ENCODE data around the gene WWC2.
"Not testable (repeated sequence)": the region's sequence is repeated elsewhere in the genome, so short reads cannot be mapped to it uniquely, and the experiment has no call there.

WWC2 gene

DNA sequence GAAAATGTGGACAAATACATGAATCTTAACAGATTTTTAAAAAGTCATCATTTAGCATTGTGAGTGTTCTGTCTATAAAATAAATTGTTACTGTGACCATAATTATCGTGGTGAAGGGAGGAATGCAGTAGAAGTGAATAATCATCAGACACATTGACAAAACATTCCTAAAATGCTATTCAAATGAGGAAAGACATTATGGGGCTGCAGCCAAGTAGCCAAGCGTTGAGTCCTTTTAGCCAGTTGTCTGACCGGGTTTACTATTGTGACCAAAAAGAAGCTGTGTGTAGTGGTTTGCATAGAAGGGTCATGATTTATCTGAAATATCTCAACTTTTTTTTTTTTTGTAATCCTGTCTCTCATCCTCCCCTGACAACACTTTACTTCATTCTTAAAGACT, 19.5 kb downstream of the WWC2 start:
- Histone ChIP-seq H3K27me3 (no peaks in the 10 kb centered on the region), H3K4me1 (no peaks in the 10 kb centered on the region), H3K4me2 (no peak overlapping the region), H3K36me3 (no peaks in the 10 kb centered on the region), H3K27ac (no peak overlapping the region), H3K4me3 (no peak overlapping the region), H3K9ac (no peak overlapping the region), H4K20me1 (no peaks in the 10 kb centered on the region), H3K9me3 (no peaks in the 10 kb centered on the region)
- TF ChIP-seq Cebpa-rat (IDR thresholded peaks at IDR 0.05), result no peak

DNA sequence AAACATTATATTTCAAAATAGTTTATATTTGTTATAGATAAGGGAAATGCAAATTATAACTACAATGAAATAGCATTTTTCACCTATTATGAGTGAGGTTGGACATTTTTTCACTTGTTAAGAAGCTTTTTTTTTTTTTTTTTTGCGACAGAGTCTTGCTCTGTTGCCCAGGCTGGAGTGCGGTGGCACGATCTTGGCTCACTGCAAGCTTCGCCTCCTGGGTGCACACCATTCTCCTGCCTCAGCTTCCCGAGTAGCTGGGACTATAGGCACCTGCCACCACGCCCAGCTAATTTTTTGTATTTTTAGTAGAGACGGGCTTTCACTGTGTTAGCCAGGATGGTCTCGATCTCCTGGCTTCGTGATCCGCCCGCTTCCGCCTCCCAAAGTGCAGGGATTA, 22.6 kb downstream of the WWC2 start:
- not testable (repeated sequence) for H3K9me3 ChIP-seq, H3K4me1 ChIP-seq, H3K36me3 ChIP-seq, H3K9ac ChIP-seq, H4K20me1 ChIP-seq, H3K4me3 ChIP-seq, H3K4me2 ChIP-seq, H3K27ac ChIP-seq, H3K27me3 ChIP-seq

DNA sequence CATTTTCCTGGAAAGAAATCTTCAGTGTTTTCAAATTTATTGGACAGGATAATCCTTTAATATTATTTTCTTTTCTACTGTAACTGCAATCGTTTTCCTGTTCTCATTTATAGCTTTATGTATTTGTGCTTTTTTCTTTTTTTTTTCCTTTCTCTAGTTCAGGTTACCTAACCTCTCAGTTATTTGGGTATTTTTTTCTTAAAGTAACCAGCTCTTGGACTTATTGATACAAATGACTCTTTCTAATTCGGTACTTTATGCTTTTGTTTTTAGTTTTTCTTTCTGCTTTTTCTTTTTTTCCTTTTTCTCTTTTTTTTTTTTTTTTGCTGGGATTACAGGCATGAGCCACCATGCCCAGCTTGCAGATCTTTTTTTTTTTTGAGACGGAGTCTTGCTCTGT, 25.2 kb downstream of the WWC2 start:
- no peaks in the 10 kb centered on the region for H3K4me1 ChIP-seq
- no peaks in the 10 kb centered on the region for H3K9me3 ChIP-seq
- no peak overlapping the region for H3K9ac ChIP-seq
- no peak for TF ChIP-seq Cebpa-rat (IDR thresholded peaks at IDR 0.05)
- H3K36me3 ChIP-seq, result no peaks in the 10 kb centered on the region
- H4K20me1 ChIP-seq, result no peaks in the 10 kb centered on the region
- no peak overlapping the region for H3K4me3 ChIP-seq
- H3K27ac ChIP-seq, result no peak overlapping the region
- H3K4me2 ChIP-seq, result no peak overlapping the region
- H3K27me3 ChIP-seq, result no peaks in the 10 kb centered on the region

DNA sequence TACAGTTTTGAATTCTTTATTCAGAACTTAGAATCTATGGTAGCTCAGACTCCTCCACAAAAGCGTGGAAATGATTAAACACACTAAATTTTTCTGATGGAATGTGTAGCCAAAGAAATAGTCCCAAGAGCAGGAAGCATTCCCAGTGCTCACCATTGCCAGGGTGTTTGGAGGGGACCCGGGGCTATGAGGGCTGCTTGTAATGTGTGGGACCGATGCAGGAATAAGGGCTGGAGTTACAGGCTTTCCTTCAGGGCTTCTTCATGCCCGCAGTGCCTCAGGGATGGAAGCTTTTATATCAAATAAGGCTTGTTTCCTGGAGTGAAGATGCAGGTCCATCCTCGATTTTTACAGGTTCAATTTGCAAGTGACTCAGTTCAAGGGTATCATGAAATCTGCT, 25.8 kb downstream of the WWC2 start:
- H3K27me3 ChIP-seq, result no peaks in the 10 kb centered on the region
- TF ChIP-seq Cebpa-rat (IDR thresholded peaks at IDR 0.05), result no peak
- H4K20me1 ChIP-seq, result no peaks in the 10 kb centered on the region
- no peak overlapping the region for H3K27ac ChIP-seq
- H3K36me3 ChIP-seq, result no peaks in the 10 kb centered on the region
- no peak overlapping the region for H3K4me2 ChIP-seq
- no peak overlapping the region for H3K4me3 ChIP-seq
- H3K9ac ChIP-seq, result no peak overlapping the region
- no peaks in the 10 kb centered on the region for H3K9me3 ChIP-seq
- no peaks in the 10 kb centered on the region for H3K4me1 ChIP-seq

DNA sequence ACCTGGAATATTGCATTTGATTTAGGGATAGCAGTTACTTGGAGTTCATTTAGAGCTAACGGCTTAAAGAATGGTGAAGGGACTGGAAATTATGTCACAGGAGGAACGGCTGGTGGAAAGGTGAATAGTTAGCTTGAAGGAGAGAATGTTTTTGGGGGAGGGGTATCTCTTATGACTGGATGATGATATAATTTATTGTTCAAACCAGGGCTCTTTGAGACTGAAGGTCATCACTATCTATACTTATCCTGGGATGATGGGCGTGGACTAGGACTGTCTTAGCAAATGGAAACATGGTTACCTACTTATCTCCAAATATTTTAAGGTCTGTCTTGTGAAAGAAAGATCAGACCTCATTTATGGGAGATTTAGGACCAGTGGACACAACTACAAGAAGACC, 30.1 kb downstream of the WWC2 start:
- Histone ChIP-seq H3K27ac (no peak overlapping the region), H3K4me2 (no peak overlapping the region), H4K20me1 (no peaks in the 10 kb centered on the region), H3K4me1 (no peaks in the 10 kb centered on the region), H3K4me3 (no peak overlapping the region), H3K36me3 (no peaks in the 10 kb centered on the region), H3K9ac (no peak overlapping the region), H3K9me3 (no peaks in the 10 kb centered on the region), H3K27me3 (no peaks in the 10 kb centered on the region)
- no peak for TF ChIP-seq Cebpa-rat (IDR thresholded peaks at IDR 0.05)

DNA sequence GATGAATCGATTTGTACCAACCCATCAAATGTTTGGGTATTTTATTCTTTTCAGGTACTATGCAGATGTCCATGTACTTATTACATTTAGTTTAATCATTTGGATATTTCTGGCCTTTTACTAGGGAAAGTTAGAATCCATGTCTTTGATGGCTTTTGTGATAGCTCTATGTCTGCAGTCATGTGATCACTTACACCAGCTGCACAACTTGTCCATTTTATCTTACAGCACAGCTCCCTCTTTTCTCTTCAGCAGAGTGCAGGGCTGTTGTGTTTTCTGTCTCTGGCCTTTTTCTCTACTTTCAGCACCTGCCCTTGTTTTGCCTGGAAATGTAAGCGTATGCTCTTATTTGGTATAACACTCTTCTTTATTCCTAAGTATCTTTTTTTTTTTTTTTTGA, 30.6 kb downstream of the WWC2 start:
- TF ChIP-seq Cebpa-rat (IDR thresholded peaks at IDR 0.05), result no peak
- Histone ChIP-seq H3K27me3 (no peaks in the 10 kb centered on the region), H3K9me3 (no peaks in the 10 kb centered on the region), H3K4me3 (no peak overlapping the region), H4K20me1 (no peaks in the 10 kb centered on the region), H3K9ac (no peak overlapping the region), H3K4me2 (no peak overlapping the region), H3K4me1 (no peaks in the 10 kb centered on the region), H3K27ac (no peak overlapping the region), H3K36me3 (no peaks in the 10 kb centered on the region)

DNA sequence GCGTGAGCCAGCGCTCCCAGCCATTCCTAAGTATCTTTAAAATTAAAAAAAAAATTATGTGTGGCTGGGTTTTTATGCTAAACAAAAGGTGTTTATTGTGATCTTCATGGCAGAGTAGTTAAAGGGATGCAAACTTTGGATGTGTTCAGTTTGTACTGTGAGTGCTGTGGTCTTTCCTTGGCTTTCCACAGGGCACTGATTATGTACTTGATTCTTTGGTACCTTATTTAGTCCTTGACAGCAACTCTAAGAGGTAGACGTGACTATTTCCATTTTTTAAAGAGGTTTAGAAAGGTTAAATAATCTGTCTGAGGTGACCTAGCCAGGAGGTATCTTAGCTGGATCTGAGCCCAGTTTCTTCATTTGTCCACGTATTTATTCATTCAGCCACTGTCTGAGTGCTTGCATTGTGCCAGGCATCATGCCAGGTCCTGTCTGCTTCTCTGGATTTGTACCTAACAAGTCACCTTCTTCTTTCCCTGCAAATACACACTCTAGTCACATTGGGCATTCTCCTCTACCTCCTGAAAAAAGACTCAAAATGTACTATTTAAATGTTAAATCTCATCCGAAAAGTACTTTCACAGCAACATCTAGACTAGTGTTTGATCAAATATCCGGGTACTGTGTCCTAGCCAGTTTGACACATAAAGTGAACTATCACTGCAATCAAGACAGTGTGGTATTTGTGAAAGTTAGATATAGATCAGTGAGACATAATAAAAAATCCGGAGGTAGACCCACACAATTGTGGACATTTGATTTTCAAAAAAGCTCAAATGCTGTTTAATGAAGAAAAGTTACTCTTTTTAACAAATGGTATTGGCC, 31.5 kb downstream of the WWC2 start:
- Histone ChIP-seq H3K36me3 (no peaks in the 10 kb centered on the region), H3K4me3 (no peak overlapping the region)

DNA sequence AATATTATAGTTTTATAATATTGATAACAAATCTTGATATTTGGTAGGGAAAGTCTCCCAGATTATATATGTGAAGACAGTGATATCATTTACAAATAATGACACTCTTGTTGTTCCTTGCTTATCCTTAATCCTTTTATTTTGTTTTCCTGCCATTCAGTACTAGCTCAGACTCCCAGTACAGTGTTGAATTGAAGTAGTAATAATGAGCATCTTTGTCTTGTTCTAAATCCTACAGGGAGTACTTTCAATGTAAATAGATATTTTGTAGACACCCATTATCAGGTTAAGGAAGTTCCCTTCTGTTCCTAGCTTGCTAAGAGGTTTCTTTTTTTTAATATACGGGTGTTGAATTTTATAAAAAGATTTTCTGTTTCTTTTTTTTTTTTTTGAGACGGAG, 33.0 kb downstream of the WWC2 start:
- no peak overlapping the region for H3K9ac ChIP-seq
- H3K36me3 ChIP-seq, result no peaks in the 10 kb centered on the region
- H3K9me3 ChIP-seq, result no peaks in the 10 kb centered on the region
- no peaks in the 10 kb centered on the region for H3K4me1 ChIP-seq
- no peaks in the 10 kb centered on the region for H3K27me3 ChIP-seq
- H4K20me1 ChIP-seq, result no peaks in the 10 kb centered on the region
- H3K4me3 ChIP-seq, result no peak overlapping the region
- no peak for TF ChIP-seq Cebpa-rat (IDR thresholded peaks at IDR 0.05)
- H3K27ac ChIP-seq, result no peak overlapping the region
- H3K4me2 ChIP-seq, result no peak overlapping the region

More for the DNA sequence above, 31.5 kb downstream of the WWC2 start:
- Histone ChIP-seq H3K9me3 (no peaks in the 10 kb centered on the region), H3K4me2 (no peak overlapping the region), H4K20me1 (no peaks in the 10 kb centered on the region), H3K4me1 (no peaks in the 10 kb centered on the region), H3K27ac (no peak overlapping the region), H3K27me3 (no peaks in the 10 kb centered on the region), H3K9ac (no peak overlapping the region)
- TF ChIP-seq Cebpa-rat (IDR thresholded peaks at IDR 0.05), result no peak

DNA sequence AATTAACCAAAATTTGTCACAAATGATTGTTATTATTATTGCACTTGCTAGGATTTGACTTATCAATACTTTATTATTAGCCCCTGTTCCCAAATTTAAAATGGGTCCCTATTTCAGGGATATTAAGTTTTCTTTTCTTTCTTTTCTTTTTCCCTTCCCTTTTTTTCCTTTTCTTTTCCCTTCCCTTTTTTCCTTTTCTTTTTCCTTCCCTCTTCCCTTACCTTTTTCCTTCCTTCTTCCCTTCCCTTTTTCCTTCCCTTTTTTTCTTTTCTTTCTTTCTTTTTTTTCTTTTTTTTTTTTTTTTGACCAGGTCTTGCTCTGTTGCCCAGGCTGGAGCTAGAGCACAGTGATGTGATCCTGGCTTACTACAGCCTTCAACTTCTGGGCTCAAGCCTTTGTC, 33.8 kb downstream of the WWC2 start:
- TF ChIP-seq Cebpa-rat (IDR thresholded peaks at IDR 0.05), result no peak
- Histone ChIP-seq H3K4me3 (no peak overlapping the region), H3K27ac (no peak overlapping the region), H4K20me1 (no peaks in the 10 kb centered on the region), H3K9ac (no peak overlapping the region), H3K9me3 (no peaks in the 10 kb centered on the region), H3K4me2 (no peak overlapping the region), H3K27me3 (no peaks in the 10 kb centered on the region), H3K36me3 (no peaks in the 10 kb centered on the region), H3K4me1 (no peaks in the 10 kb centered on the region)

DNA sequence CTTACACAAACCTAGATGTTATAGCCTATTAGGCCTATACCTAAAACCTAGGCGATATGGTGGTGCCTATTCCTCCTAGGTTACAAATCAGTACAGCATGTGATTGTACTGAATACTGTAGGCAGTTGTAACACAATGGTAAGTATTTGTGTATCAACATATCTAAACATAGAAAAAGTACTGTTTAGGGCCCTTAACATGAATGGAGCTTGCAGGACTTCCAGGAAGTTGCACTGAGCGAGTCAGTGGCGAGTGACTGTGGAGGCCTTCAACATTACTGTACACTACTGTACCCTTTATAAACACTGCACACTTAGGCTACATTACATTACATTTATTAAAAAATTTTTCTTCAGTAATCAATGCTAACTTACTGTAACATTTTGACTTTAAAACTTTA, 37.8 kb downstream of the WWC2 start:
- H3K4me1 ChIP-seq, result peaks cover 2% of the 10 kb centered on the region
- no peak overlapping the region for H3K9ac ChIP-seq
- no peak overlapping the region for H3K4me2 ChIP-seq
- TF ChIP-seq Cebpa-rat (IDR thresholded peaks at IDR 0.05), result no peak
- H3K9me3 ChIP-seq, result no peaks in the 10 kb centered on the region
- H3K27me3 ChIP-seq, result no peaks in the 10 kb centered on the region
- H3K27ac ChIP-seq, result no peak overlapping the region
- no peak overlapping the region for H3K4me3 ChIP-seq
- peaks cover 12% of the 10 kb centered on the region for H4K20me1 ChIP-seq
- H3K36me3 ChIP-seq, result no peaks in the 10 kb centered on the region
